Measurements from ENCODE around the gene KCNC1.

The KCNC1 gene

GRCh38 chr11:17734986-17735817, 621 bp downstream of the KCNC1 start:
- POLR2A ChIA-PET = no interaction called here
- TF ChIP-seq CTCF (IDR thresholded peaks at IDR 0.05; ENCODE audit: insufficient read depth, low read length, missing control alignments) = no peak
- CTCF ChIA-PET = interaction anchor here (2.1 to 10.0 kb wide), 2 partner anchors 136 to 241 kb away, joined by 10 to 570 read pairs; no protein-coding TSS in a partner anchor
- DNase-seq (ENCODE audit: low read depth, low spot score) = no peak
- peak overlapping the region; percentile 38 for H3K4me3 ChIP-seq (ENCODE audit: low read depth, low read length)

- POLR2A ChIA-PET = no interaction called here
- CTCF ChIA-PET = interaction anchor here (10.0 kb wide), 1 partner anchor 240 kb away, joined by 570 read pairs; no protein-coding TSS in a partner anchor
- no peak overlapping the region for H3K4me3 ChIP-seq (ENCODE audit: low read depth, low read length)
- no peak for DNase-seq (ENCODE audit: low read depth, low spot score)
- TF ChIP-seq CTCF (IDR thresholded peaks at IDR 0.05; ENCODE audit: insufficient read depth, low read length, missing control alignments) = peak; percentile 11
Measured at GRCh38 chr11:17735818-17736578, 1.4 kb downstream of the KCNC1 start.

- no peak overlapping the region for H3K4me3 ChIP-seq (ENCODE audit: low read depth, low read length)
- DNase-seq (ENCODE audit: low read depth, low spot score) = no peak
- CTCF ChIA-PET = interaction anchor here (10.0 kb wide), 1 partner anchor 240 kb away, joined by 570 read pairs; no protein-coding TSS in a partner anchor
- TF ChIP-seq CTCF (IDR thresholded peaks at IDR 0.05; ENCODE audit: insufficient read depth, low read length, missing control alignments) = no peak
- POLR2A ChIA-PET = no interaction called here
Measured at GRCh38 chr11:17736579-17736893, 2.0 kb downstream of the KCNC1 start.

- no peak for DNase-seq (ENCODE audit: low read depth, low spot score)
- POLR2A ChIA-PET = no interaction called here
- CTCF ChIA-PET = interaction anchor here (10.0 kb wide), 1 partner anchor 239 kb away, joined by 570 read pairs; no protein-coding TSS in a partner anchor
- TF ChIP-seq CTCF (IDR thresholded peaks at IDR 0.05; ENCODE audit: insufficient read depth, low read length, missing control alignments) = no peak
- H3K4me3 ChIP-seq (ENCODE audit: low read depth, low read length) = no peak overlapping the region
Measured at GRCh38 chr11:17736930-17737817, 2.6 kb downstream of the KCNC1 start.

GRCh38 chr11:17738151-17738973, 3.8 kb downstream of the KCNC1 start:
- ChIA-PET CTCF (interaction anchor here (1.0 to 10.0 kb wide), 2 partner anchors 9 to 238 kb away, joined by 3 to 570 read pairs; no protein-coding TSS in a partner anchor), POLR2A (no interaction called here)
- no peak for TF ChIP-seq CTCF (IDR thresholded peaks at IDR 0.05; ENCODE audit: insufficient read depth, low read length, missing control alignments)
- no peak for DNase-seq (ENCODE audit: low read depth, low spot score)
- H3K4me3 ChIP-seq (ENCODE audit: low read depth, low read length) = no peak overlapping the region
